H1 (cell line): ENCODE measurements around the gene RIMBP2. TPM values are rescaled to one million over a fixed set of nuclear protein-coding genes. Genes with fewer than 3 reads are reported as not detected.

Experiments used
- BRCA1 ChIP-seq: IDR thresholded peaks from 2 replicates; pipeline ENCODE4 v1.6.1; 2012; ENCODE audit warnings: low read depth, low read length, improper control_type of control experiment
- JUN ChIP-seq: IDR thresholded peaks from 2 replicates; pipeline ENCODE4 v1.6.1; 2011; ENCODE audit warnings: low read depth, mild to moderate bottlenecking, improper control_type of control experiment, low read length
- SAP30 ChIP-seq: fragments of 300-600 bp; sonication (generic); IDR thresholded peaks from 2 replicates; pipeline ENCODE4 v1.7.1; 2012; ENCODE audit warnings: low read length, moderate library complexity, mild to moderate bottlenecking, inconsistent platforms; ENCODE audit not compliant: insufficient read depth, insufficient replicate concordance
- SIRT6 ChIP-seq: IDR thresholded peaks from one replicate; pipeline ENCODE4 v1.7.1; 2012; ENCODE audit warnings: low read length, inconsistent platforms
- SP4 ChIP-seq: IDR thresholded peaks from 2 replicates; pipeline ENCODE4 v1.6.1; 2012; ENCODE audit warnings: low read length, inconsistent platforms
- polyA plus RNA-seq, 7 experiments: library from polyadenylated mRNA; depleted of rRNA in 3 of 7; stranded (reverse) in 5 of 7; unstranded in 2 of 7; fragments of >200 nt in 5 of 7; fragments of 200-250 nt in 2 of 7; gene quantifications; 1 replicate in 5 of 7; 2 replicates in 1 of 7; 4 replicates in 1 of 7; pipeline versions ENCODE4 v1.2.1 to v1.2.3, GENCODE V29; 2011 to 2013; ENCODE audit warnings: missing spikeins in 2 of 7, mixed read lengths in 2 of 7
- total RNA-seq: library from RNA; stranded (reverse); fragmentation: NEBNext Ultra II Directional; extraction: Animal tissue kit (Norgen Biotek cat#: 25700); gene quantifications from 2 replicates; pipeline ENCODE4 v1.2.1, GENCODE V29; 2021
- TF ChIP-seq, protein P1 (sequence below): IDR thresholded peaks from 2 replicates; pipeline ENCODE4 v1.6.1; 2011; ENCODE audit warnings: low read length, improper control_type of control experiment

RIMBP2 gene
- total and polyA plus RNA-seq, 2 of the 8 experiments (the other 6 are each of a cell fraction or from before 2014, with no cell fraction given): 0.18 to 0.65 TPM

DNA sequence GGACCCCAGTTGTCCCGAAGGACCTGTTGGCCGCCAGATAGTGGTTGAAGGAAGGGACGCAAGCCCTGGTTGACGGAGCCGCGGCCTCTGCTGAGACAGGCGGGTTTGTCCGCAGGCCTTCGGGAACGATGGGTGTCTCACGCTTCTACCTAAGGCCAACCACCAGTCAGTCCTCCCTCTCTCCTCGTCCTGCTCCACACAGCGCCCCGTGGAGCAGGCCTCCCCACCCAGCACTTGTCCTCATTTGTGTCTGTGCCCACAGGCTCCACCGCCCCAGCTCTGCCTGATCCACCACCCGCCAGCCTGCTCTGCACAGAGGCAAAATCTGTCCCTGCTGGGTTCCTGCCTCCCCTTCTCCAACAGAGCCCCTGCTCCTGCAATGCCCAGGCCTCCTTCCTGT, 41.0 kb downstream of the RIMBP2 start (continued):
- no peak for TF ChIP-seq SAP30
- no peak for TF ChIP-seq JUN
- TF ChIP-seq SIRT6: no peak
- TF ChIP-seq, protein P1, sequence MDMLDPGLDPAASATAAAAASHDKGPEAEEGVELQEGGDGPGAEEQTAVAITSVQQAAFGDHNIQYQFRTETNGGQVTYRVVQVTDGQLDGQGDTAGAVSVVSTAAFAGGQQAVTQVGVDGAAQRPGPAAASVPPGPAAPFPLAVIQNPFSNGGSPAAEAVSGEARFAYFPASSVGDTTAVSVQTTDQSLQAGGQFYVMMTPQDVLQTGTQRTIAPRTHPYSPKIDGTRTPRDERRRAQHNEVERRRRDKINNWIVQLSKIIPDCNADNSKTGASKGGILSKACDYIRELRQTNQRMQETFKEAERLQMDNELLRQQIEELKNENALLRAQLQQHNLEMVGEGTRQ: no peak
- no peak for TF ChIP-seq SP4
- no peak for TF ChIP-seq BRCA1
